ENCODE measurements around the gene OTOA.
"Not testable (repeated sequence)": the region's sequence is repeated elsewhere in the genome, so short reads cannot be mapped to it uniquely, and the experiment has no call there.

OTOA gene

GRCh38 chr16:21664801-21665492 lies 1.2 kb downstream of the OTOA start:
- H3K4me3 ChIP-seq: no peak overlapping the region
- H3K27ac ChIP-seq: no peak overlapping the region

DNA sequence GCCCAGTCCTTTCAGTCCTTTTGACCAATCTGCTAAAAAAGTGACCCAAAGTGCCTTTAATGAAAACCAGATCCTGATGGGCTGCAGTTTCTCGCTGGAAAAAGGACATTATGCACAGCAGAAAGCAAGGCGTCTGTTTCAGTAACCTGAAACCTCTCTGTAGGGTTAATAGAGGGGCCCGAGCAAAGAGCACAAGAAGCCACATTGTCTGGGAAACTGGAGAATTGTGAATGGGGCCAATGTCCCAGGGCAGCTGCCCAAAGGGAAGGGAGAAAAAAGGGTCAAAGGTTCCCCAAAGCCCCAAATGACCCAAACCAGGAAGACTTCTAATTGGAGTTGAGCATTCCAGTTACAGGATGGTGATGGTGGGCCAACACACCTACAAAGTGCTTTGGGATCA lies 3.0 kb downstream of the OTOA start:
- Histone ChIP-seq H3K4me3 (no peak overlapping the region), H3K27ac (no peak overlapping the region)

GRCh38 chr16:21667575-21667974 lies 3.8 kb downstream of the OTOA start:
- Histone ChIP-seq H3K27ac (no peak overlapping the region), H3K4me3 (no peak overlapping the region)

GRCh38 chr16:21673469-21673868 lies 9.7 kb downstream of the OTOA start:
- no peak overlapping the region for H3K27ac ChIP-seq
- H3K4me3 ChIP-seq: no peak overlapping the region

DNA sequence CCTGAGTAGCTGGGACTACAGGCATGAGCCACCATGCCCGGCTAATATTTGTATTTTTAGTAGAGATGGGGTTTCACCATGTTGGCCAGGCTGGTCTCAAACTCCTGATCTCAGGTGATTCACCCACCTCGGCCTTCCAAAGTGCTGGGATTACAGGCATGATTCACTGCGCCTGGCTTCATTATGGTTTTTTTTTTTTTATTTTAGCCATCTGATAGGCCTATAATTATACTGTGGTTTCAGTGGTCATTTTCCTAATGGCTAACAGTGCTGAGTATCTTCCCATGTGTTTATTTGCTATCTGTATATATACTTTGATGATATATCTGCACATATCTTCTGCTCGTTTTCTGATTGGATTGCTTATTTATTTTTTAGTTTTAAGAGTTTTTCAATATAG lies 10.7 kb downstream of the OTOA start:
- H3K4me3 ChIP-seq, H3K27ac ChIP-seq: not testable (repeated sequence)

DNA sequence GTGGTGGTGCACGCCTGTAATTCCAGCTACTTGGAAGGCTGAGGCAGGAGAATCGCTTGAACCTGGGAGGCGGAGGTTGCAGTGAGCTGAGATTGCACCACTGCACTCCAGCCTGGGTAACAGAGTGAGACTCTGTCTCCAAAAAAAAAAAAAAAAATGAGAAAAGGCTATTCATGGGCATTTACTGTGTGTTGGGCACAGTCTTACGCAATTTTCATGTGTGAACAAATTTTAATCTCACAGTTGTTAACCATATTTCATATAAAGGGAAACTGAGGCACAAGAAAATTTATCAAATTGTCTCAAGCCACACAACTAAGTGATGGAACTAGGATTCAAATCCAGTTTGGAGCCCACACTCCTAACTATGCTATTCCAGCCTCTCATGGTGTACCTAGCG lies 16.9 kb downstream of the OTOA start:
- H3K27ac ChIP-seq, H3K4me3 ChIP-seq: not testable (repeated sequence)

DNA sequence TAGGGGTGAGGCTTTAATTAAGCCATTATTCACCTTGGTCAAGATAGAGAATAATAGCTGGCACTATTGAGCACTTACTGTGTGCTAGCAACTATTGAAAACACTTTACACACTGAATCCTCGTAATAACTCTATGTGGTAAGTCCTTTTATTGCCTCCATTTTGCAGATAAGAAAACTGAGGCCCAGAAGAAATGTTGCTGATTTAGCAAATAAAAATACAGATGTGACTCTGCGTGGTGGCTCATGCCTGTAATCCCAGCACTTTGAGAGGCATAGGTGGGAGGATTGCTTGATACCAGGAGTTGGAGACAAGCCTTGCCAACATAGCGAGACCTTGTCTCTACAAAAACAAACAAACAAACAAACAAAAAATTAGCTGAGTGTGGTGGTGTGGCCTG lies 19.4 kb downstream of the OTOA start:
- H3K4me3 ChIP-seq: no peak overlapping the region
- no peak overlapping the region for H3K27ac ChIP-seq

- H3K4me3 ChIP-seq: no peak overlapping the region
- H3K27ac ChIP-seq: no peak overlapping the region
Measured at GRCh38 chr16:21684199-21684598, 20.4 kb downstream of the OTOA start.

GRCh38 chr16:21685034-21685455 lies 21.3 kb downstream of the OTOA start:
- no peak overlapping the region for H3K27ac ChIP-seq

DNA sequence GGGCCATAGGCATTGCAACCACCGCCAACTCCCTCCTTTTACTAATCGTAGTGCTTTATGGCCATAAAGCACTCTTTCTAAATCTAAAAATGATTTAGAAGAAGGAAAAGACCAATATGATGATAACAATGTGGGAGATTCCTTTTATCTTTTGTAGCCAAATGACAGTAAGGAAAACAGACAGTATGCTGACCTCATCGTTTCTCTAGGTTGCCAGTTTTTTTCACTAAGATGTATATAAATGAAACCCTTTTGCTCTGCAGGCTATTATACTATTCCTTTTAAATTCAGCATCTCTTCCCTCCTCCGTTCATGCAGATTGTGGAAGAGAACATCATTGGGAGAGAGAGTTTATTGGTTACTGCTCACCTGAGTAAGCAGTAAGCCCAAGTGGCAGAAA lies 25.3 kb downstream of the OTOA start:
- no peak overlapping the region for H3K27ac ChIP-seq
- no peak overlapping the region for H3K4me3 ChIP-seq

More at GRCh38 chr16:21685034-21685455, 21.3 kb downstream of the OTOA start:
- H3K4me3 ChIP-seq: no peak overlapping the region

DNA sequence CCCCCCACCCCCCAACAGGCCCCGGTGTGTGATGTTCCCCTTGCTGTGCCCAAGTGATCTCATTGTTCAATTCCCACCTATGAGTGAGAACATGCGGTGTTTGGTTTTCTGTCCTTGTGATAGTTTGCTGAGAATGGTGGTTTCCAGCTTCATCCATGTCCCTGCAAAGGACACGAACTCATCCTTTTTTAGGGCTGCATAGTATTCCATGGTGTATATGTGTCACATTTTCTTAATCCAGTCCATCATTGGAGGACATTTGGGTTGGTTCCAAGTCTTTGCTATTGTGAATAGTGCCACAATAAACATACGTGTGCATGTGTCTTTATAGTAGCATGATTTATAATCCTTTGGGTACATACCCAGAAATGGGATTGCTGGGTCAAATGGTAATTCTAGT lies 27.2 kb downstream of the OTOA start:
- H3K27ac ChIP-seq, H3K4me3 ChIP-seq: not testable (repeated sequence)

DNA sequence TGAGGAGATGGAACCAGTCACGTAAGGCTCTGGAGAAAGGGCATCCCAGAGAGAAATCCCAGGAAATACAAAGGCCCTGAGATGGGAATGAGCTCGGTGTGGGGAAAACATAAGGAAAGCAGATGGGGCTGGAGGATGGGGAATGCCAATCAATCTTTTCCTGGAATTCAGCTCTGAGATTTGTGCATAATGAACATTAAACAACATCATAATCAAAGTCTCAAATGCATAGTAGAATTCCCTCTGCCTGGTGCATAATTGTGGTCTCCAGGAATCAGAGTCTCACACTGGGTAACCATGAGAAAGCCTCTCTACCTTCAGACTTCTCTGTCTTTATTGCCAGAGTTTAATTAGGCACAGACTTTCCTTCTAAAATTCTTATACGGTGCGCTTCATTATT lies 30.8 kb downstream of the OTOA start:
- no peak overlapping the region for H3K27ac ChIP-seq
- no peak overlapping the region for H3K4me3 ChIP-seq

DNA sequence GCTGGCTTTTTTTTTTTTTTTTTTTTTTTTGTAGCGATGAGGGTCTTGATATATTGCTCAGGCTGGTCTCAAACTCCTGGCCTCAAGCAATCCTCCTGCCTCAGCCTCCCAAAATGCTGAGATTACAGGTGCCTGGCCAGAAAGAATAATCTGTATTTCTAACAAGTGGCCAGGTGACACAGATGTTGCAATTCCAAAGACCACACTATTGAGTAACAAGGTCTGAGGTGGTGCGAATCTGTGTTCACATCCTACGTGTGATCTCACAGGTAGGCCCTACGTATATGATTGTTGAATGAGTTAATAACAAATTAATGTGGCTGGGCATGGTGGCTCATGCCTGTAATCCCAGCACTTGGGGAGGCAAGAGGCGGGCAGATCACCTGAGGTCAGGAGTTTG lies 33.3 kb downstream of the OTOA start:
- H3K27ac ChIP-seq: no peak overlapping the region
- H3K4me3 ChIP-seq: no peak overlapping the region

DNA sequence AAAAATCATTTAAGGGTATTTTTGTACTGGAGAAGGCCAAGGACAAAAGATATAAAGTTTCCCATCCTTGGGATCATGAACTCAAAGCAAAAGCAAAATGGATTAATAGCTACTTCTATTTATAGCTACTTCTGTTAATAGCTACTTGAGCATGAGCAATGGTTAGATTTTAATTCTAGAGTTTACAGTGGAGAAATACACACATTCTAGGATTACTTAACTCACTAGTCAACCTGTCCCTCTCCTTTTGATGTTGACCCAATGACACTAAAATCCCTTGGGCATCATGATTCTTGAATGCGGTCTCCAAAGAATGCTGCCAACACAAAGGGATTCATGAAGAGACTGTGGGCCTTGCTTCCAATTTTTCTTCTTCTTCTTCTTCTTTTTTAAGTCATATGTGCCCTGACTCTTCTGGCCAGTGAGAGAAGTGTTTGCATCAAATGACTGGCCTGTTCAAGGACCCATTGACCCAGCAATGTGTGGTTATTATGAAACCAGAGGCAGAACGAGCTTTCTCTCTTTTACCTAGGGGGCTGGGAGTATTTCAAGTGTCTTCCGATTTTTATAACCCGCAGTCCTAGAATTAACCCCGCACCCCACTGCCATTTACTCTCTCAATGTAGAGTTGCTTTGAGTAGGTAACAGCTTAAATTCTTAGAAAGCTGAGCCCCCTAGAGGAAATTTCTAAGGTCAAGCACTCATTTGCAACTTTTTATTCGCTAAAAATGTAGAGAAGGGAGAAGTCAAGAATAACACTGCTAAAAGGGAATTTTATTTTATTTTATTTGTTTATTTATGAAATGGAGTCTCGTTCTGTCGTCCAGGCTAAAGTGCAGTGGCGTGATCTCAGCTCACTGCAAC lies 34.6 kb downstream of the OTOA start:
- Histone ChIP-seq H3K27ac (no peak overlapping the region), H3K4me3 (no peak overlapping the region)

- Histone ChIP-seq H3K27ac (no peak overlapping the region), H3K4me3 (no peak overlapping the region)
Measured at GRCh38 chr16:21701271-21701670, 37.5 kb downstream of the OTOA start.

GRCh38 chr16:21702276-21702675 lies 38.5 kb downstream of the OTOA start:
- Histone ChIP-seq H3K4me3 (no peak overlapping the region), H3K27ac (no peak overlapping the region)

GRCh38 chr16:21703156-21703555 lies 39.4 kb downstream of the OTOA start:
- H3K4me3 ChIP-seq: no peak overlapping the region
- H3K27ac ChIP-seq: no peak overlapping the region

GRCh38 chr16:21703589-21704174 lies 39.9 kb downstream of the OTOA start:
- Histone ChIP-seq H3K4me3 (no peak overlapping the region), H3K27ac (no peak overlapping the region)

GRCh38 chr16:21704266-21704665 lies 40.5 kb downstream of the OTOA start:
- Histone ChIP-seq H3K4me3 (no peak overlapping the region), H3K27ac (no peak overlapping the region)

GRCh38 chr16:21704733-21705132 lies 41.0 kb downstream of the OTOA start:
- Histone ChIP-seq H3K27ac (no peak overlapping the region), H3K4me3 (no peak overlapping the region)

DNA sequence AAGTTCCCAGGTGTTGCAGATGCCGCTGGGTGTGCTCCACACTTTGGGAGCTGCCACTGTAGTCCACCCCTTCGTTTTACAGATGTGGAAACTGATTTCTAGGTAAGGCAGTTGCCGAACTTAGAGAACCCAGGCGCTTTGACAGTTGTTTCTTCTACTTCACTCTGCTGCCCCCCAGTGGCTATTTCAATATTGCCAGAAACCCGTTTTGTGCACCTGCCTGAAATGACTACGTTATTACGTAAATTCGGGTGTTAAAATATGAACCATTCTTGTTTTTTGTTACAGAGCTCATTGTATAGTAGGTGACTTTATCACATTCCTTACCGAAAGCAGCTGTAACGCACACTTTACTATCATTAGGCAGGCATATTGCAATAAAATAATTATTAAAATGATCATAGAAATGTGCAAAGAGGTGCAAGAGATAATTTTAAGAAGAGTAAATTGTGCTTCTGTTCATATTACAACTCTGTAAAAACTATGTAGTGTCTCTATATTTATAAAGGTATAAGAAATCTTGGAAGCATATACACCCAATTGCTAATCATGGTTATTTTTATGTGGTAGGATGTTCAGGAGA lies 44.9 kb downstream of the OTOA start:
- Histone ChIP-seq H3K27ac (no peak overlapping the region), H3K4me3 (no peak overlapping the region)
